ENCODE results near the gene NPHP4. TPM values are rescaled to one million over a fixed set of nuclear protein-coding genes. Genes with fewer than 3 reads are reported as not detected.

NPHP4 gene
- polyA plus RNA-seq, 1 donor (not counting 4 experiments of a cell fraction or from before 2014, with no cell fraction given), result 3.7 TPM

- H3K27me3 ChIP-seq (ENCODE audit: control insufficient read depth, extremely low read depth, insufficient read depth, low read length), result peaks cover under 1% of the 10 kb centered on the region
- H4K20me1 ChIP-seq (ENCODE audit: control insufficient read depth, extremely low read depth, insufficient read depth, low read length), result peaks cover 9% of the 10 kb centered on the region
- FAIRE-seq (no peak), DNase-seq (ENCODE audit: low read depth, low spot score) (no peak)
- H3K9ac ChIP-seq (ENCODE audit: control insufficient read depth, extremely low read depth, insufficient read depth, low read length), result no peak overlapping the region
- no peaks in the 10 kb centered on the region for H3K9me3 ChIP-seq (ENCODE audit: control insufficient read depth, low read depth, low read length)
- H3K4me2 ChIP-seq (ENCODE audit: control insufficient read depth, extremely low read depth, insufficient read depth, low read depth, low read length), result no peak overlapping the region
- no peaks in the 10 kb centered on the region for H3K36me3 ChIP-seq (ENCODE audit: control insufficient read depth in 2 of 2, extremely low read depth in 1 of 2, insufficient read depth in 2 of 2, low read length in 2 of 2)
- no peaks in the 10 kb centered on the region for H3K79me2 ChIP-seq (ENCODE audit: control insufficient read depth, insufficient read depth, low read length)
- H3K4me3 ChIP-seq (ENCODE audit: control insufficient read depth in 2 of 3, extremely low read depth in 1 of 3, insufficient read depth in 2 of 3, low read depth in 1 of 3, low read length in 3 of 3), result no peak overlapping the region
- dilution Hi-C loops (cut with MboI; ENCODE audit: extremely low pct_ligation_motif_present, low sequenced_read_pairs), result no loop called here
- H3K9me1 ChIP-seq (ENCODE audit: control insufficient read depth, extremely low read depth, insufficient read depth, low read length), result no peaks in the 10 kb centered on the region
- no peaks in the 10 kb centered on the region for H3K4me1 ChIP-seq (ENCODE audit: control insufficient read depth, extremely low read depth, insufficient read depth, low read length)
- TF ChIP-seq CTCF (optimal IDR thresholded peaks at IDR 0.05 in 1 of 3, IDR thresholded peaks at IDR 0.05 in 1 of 3, conservative IDR thresholded peaks at IDR 0.05 in 1 of 3; ENCODE audit: extremely low read depth in 1 of 3, insufficient read depth in 2 of 3, low read length in 3 of 3), result no peak
- no peak overlapping the region for H3K27ac ChIP-seq (ENCODE audit: control insufficient read depth, insufficient read depth, low read length)
- H2AFZ ChIP-seq (ENCODE audit: control insufficient read depth, low read length), result no peak overlapping the region
Measured at GRCh38 chr1:6039031-6039430, 46.8 kb upstream of the NPHP4 start.

- dilution Hi-C loops (cut with MboI; ENCODE audit: extremely low pct_ligation_motif_present, low sequenced_read_pairs), result no loop called here
- no peaks in the 10 kb centered on the region for H3K9me3 ChIP-seq (ENCODE audit: control insufficient read depth, low read depth, low read length)
- H3K27ac ChIP-seq (ENCODE audit: control insufficient read depth, insufficient read depth, low read length), result no peak overlapping the region
- no peak overlapping the region for H2AFZ ChIP-seq (ENCODE audit: control insufficient read depth, low read length)
- peaks cover 9% of the 10 kb centered on the region for H4K20me1 ChIP-seq (ENCODE audit: control insufficient read depth, extremely low read depth, insufficient read depth, low read length)
- no peak for TF ChIP-seq EZH2 (IDR thresholded peaks at IDR 0.05; ENCODE audit: low read length)
- no peak for TF ChIP-seq CTCF (optimal IDR thresholded peaks at IDR 0.05 in 1 of 3, IDR thresholded peaks at IDR 0.05 in 1 of 3, conservative IDR thresholded peaks at IDR 0.05 in 1 of 3; ENCODE audit: extremely low read depth in 1 of 3, insufficient read depth in 2 of 3, low read length in 3 of 3)
- no peaks in the 10 kb centered on the region for H3K79me2 ChIP-seq (ENCODE audit: control insufficient read depth, insufficient read depth, low read length)
- FAIRE-seq (no peak), DNase-seq (ENCODE audit: low read depth, low spot score) (no peak)
- H3K4me3 ChIP-seq (ENCODE audit: control insufficient read depth in 2 of 3, extremely low read depth in 1 of 3, insufficient read depth in 2 of 3, low read depth in 1 of 3, low read length in 3 of 3), result no peak overlapping the region
- no peaks in the 10 kb centered on the region for H3K4me1 ChIP-seq (ENCODE audit: control insufficient read depth, extremely low read depth, insufficient read depth, low read length)
- no peaks in the 10 kb centered on the region for H3K36me3 ChIP-seq (ENCODE audit: control insufficient read depth in 2 of 2, extremely low read depth in 1 of 2, insufficient read depth in 2 of 2, low read length in 2 of 2)
- H3K9me1 ChIP-seq (ENCODE audit: control insufficient read depth, extremely low read depth, insufficient read depth, low read length), result no peaks in the 10 kb centered on the region
- peaks cover 4% of the 10 kb centered on the region for H3K27me3 ChIP-seq (ENCODE audit: control insufficient read depth, extremely low read depth, insufficient read depth, low read length)
- H3K4me2 ChIP-seq (ENCODE audit: control insufficient read depth, extremely low read depth, insufficient read depth, low read depth, low read length), result no peak overlapping the region
- H3K9ac ChIP-seq (ENCODE audit: control insufficient read depth, extremely low read depth, insufficient read depth, low read length), result no peak overlapping the region
Measured at GRCh38 chr1:6038603-6039002, 46.4 kb upstream of the NPHP4 start.
